SK-N-SH treated with all-trans-retinoic acid at 6 μM for 48 hours (cell line): ENCODE data around the gene DHX16.

Experiments
- ATAC-seq: fragments of 200-7000 bp; cut with Tn5 transposase; 3 replicates; pipeline ENCODE4 v1.9.1; 2020; ENCODE audit warnings: mild to moderate bottlenecking, moderate library complexity
- ARNTL ChIP-seq: fragments of 450-650 bp; formaldehyde crosslinking; IDR thresholded peaks from 2 replicates; pipeline ENCODE4 v1.5.0; 2020; ENCODE audit warnings: low read depth, mild to moderate bottlenecking, moderate library complexity, borderline replicate concordance
- CSDC2 ChIP-seq: fragments of 250-450 bp; sonication (Bioruptor Pico); IDR thresholded peaks from 2 replicates; pipeline ENCODE4 v1.5.0; 2020; ENCODE audit warnings: mild to moderate bottlenecking, moderate library complexity
- ESRRG ChIP-seq: fragments of 250-450 bp; sonication (Bioruptor Pico); IDR thresholded peaks from 2 replicates; pipeline ENCODE4 v1.6.1; 2021; ENCODE audit warnings: mild to moderate bottlenecking
- GLIS3 ChIP-seq: fragments of 250-450 bp; sonication (Bioruptor Pico); IDR thresholded peaks from 2 replicates; pipeline ENCODE4 v1.5.0; 2020; ENCODE audit warnings: mild to moderate bottlenecking, moderate library complexity
- OSR1 ChIP-seq: fragments of 250-450 bp; sonication (Bioruptor Pico); IDR thresholded peaks from 2 replicates; pipeline ENCODE4 v1.8.0; 2022; ENCODE audit warnings: moderate library complexity, mild to moderate bottlenecking, inconsistent platforms
- PPARA ChIP-seq: fragments of 250-450 bp; sonication (Bioruptor Pico); IDR thresholded peaks from 2 replicates; pipeline ENCODE4 v1.5.0; 2020; ENCODE audit warnings: mild to moderate bottlenecking, borderline replicate concordance
- RARB ChIP-seq: fragments of 250-450 bp; sonication (Bioruptor Pico); IDR thresholded peaks from 2 replicates; pipeline ENCODE4 v1.8.0; 2021; ENCODE audit warnings: mild to moderate bottlenecking, moderate library complexity
- SNAI2 ChIP-seq: fragments of 250-450 bp; sonication (Bioruptor Pico); IDR thresholded peaks from 2 replicates; pipeline ENCODE4 v1.5.0; 2020; ENCODE audit warnings: mild to moderate bottlenecking, moderate library complexity
- TCF4 ChIP-seq: fragments of 250-450 bp; sonication (Bioruptor Pico); IDR thresholded peaks from 2 replicates; pipeline ENCODE4 v1.8.0; 2021; ENCODE audit warnings: mild to moderate bottlenecking, moderate library complexity, borderline replicate concordance
- TOX ChIP-seq: fragments of 250-450 bp; sonication (Bioruptor Pico); IDR thresholded peaks from 2 replicates; pipeline ENCODE4 v1.8.0; 2021; ENCODE audit warnings: mild to moderate bottlenecking, moderate library complexity, borderline replicate concordance
- ZC3H10 ChIP-seq: fragments of 250-450 bp; sonication (Bioruptor Pico); IDR thresholded peaks from 2 replicates; pipeline ENCODE4 v1.5.1; 2021; ENCODE audit warnings: mild to moderate bottlenecking, moderate library complexity
- ZFP30 ChIP-seq: fragments of 450-650 bp; formaldehyde crosslinking; IDR thresholded peaks from 2 replicates; pipeline ENCODE4 v1.5.0; 2022; ENCODE audit warnings: mild to moderate bottlenecking, moderate library complexity
- ZNF565 ChIP-seq: fragments of 450-650 bp; formaldehyde crosslinking; conservative IDR thresholded peaks from 2 replicates; pipeline ENCODE4 v1.5.0; 2020; ENCODE audit warnings: low read depth, mild to moderate bottlenecking, moderate library complexity
- ZNF70 ChIP-seq: fragments of 450-650 bp; formaldehyde crosslinking; IDR thresholded peaks from 2 replicates; pipeline ENCODE4 v1.5.0; 2020; ENCODE audit warnings: mild to moderate bottlenecking, moderate library complexity
- ZNF8 ChIP-seq: fragments of 450-650 bp; formaldehyde crosslinking; IDR thresholded peaks from 2 replicates; pipeline ENCODE4 v1.5.0; 2020; ENCODE audit warnings: mild to moderate bottlenecking, moderate library complexity
- TF ChIP-seq, protein P1 (sequence below): fragments of 250-450 bp; sonication (Bioruptor Pico); IDR thresholded peaks from 2 replicates; pipeline ENCODE4 v1.5.1; 2020; ENCODE audit warnings: low read depth, mild to moderate bottlenecking, moderate library complexity
- TF ChIP-seq, protein P2 (sequence below): fragments of 250-450 bp; sonication (Bioruptor Pico); IDR thresholded peaks from 2 replicates; pipeline ENCODE4 v1.8.0; 2020; ENCODE audit warnings: mild to moderate bottlenecking, moderate library complexity, borderline replicate concordance
- TF ChIP-seq, protein P3 (sequence below): fragments of 250-450 bp; sonication (Bioruptor Pico); IDR thresholded peaks from 2 replicates; pipeline ENCODE4 v1.5.0; 2020; ENCODE audit warnings: mild to moderate bottlenecking, moderate library complexity
- TF ChIP-seq, protein P4 (sequence below): fragments of 250-450 bp; sonication (Bioruptor Pico); IDR thresholded peaks from 2 replicates; pipeline ENCODE4 v1.8.0; 2021; ENCODE audit warnings: low read depth, mild to moderate bottlenecking, moderate library complexity, borderline replicate concordance

The DHX16 gene

GRCh38 chr6:30644769-30645168 is 28.0 kb downstream of the DHX16 start (continued):
- TF ChIP-seq, protein P1, sequence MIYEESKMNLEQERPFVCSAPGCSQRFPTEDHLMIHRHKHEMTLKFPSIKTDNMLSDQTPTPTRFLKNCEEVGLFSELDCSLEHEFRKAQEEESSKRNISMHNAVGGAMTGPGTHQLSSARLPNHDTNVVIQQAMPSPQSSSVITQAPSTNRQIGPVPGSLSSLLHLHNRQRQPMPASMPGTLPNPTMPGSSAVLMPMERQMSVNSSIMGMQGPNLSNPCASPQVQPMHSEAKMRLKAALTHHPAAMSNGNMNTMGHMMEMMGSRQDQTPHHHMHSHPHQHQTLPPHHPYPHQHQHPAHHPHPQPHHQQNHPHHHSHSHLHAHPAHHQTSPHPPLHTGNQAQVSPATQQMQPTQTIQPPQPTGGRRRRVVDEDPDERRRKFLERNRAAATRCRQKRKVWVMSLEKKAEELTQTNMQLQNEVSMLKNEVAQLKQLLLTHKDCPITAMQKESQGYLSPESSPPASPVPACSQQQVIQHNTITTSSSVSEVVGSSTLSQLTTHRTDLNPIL (CRISPR knock-in tag) = no peak
- no peak for TF ChIP-seq ZNF8 (CRISPR knock-in tag)
- no peak for TF ChIP-seq ZC3H10 (CRISPR knock-in tag)
- TF ChIP-seq CSDC2 (CRISPR knock-in tag) = no peak
- no peak for TF ChIP-seq ARNTL (CRISPR knock-in tag)
- TF ChIP-seq, protein P2, sequence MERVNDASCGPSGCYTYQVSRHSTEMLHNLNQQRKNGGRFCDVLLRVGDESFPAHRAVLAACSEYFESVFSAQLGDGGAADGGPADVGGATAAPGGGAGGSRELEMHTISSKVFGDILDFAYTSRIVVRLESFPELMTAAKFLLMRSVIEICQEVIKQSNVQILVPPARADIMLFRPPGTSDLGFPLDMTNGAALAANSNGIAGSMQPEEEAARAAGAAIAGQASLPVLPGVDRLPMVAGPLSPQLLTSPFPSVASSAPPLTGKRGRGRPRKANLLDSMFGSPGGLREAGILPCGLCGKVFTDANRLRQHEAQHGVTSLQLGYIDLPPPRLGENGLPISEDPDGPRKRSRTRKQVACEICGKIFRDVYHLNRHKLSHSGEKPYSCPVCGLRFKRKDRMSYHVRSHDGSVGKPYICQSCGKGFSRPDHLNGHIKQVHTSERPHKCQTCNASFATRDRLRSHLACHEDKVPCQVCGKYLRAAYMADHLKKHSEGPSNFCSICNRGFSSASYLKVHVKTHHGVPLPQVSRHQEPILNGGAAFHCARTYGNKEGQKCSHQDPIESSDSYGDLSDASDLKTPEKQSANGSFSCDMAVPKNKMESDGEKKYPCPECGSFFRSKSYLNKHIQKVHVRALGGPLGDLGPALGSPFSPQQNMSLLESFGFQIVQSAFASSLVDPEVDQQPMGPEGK = no peak

GRCh38 chr6:30643656-30644055 is 29.1 kb downstream of the DHX16 start:
- no peak for ATAC-seq
- TF ChIP-seq OSR1 (no peak), GLIS3 (CRISPR knock-in tag) (no peak), ZNF70 (CRISPR knock-in tag) (no peak), SNAI2 (CRISPR knock-in tag) (no peak), TOX (no peak), RARB (no peak), ZC3H10 (CRISPR knock-in tag) (no peak), ZNF8 (CRISPR knock-in tag) (no peak), PPARA (CRISPR knock-in tag) (no peak), ZFP30 (no peak)
- TF ChIP-seq, protein P3, sequence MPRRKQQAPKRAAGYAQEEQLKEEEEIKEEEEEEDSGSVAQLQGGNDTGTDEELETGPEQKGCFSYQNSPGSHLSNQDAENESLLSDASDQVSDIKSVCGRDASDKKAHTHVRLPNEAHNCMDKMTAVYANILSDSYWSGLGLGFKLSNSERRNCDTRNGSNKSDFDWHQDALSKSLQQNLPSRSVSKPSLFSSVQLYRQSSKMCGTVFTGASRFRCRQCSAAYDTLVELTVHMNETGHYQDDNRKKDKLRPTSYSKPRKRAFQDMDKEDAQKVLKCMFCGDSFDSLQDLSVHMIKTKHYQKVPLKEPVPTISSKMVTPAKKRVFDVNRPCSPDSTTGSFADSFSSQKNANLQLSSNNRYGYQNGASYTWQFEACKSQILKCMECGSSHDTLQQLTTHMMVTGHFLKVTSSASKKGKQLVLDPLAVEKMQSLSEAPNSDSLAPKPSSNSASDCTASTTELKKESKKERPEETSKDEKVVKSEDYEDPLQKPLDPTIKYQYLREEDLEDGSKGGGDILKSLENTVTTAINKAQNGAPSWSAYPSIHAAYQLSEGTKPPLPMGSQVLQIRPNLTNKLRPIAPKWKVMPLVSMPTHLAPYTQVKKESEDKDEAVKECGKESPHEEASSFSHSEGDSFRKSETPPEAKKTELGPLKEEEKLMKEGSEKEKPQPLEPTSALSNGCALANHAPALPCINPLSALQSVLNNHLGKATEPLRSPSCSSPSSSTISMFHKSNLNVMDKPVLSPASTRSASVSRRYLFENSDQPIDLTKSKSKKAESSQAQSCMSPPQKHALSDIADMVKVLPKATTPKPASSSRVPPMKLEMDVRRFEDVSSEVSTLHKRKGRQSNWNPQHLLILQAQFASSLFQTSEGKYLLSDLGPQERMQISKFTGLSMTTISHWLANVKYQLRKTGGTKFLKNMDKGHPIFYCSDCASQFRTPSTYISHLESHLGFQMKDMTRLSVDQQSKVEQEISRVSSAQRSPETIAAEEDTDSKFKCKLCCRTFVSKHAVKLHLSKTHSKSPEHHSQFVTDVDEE = no peak
- TF ChIP-seq, protein P4, sequence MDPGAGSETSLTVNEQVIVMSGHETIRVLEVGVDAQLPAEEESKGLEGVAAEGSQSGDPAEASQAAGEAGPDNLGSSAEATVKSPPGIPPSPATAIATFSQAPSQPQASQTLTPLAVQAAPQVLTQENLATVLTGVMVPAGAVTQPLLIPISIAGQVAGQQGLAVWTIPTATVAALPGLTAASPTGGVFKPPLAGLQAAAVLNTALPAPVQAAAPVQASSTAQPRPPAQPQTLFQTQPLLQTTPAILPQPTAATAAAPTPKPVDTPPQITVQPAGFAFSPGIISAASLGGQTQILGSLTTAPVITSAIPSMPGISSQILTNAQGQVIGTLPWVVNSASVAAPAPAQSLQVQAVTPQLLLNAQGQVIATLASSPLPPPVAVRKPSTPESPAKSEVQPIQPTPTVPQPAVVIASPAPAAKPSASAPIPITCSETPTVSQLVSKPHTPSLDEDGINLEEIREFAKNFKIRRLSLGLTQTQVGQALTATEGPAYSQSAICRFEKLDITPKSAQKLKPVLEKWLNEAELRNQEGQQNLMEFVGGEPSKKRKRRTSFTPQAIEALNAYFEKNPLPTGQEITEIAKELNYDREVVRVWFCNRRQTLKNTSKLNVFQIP (CRISPR knock-in tag) = no peak
- TF ChIP-seq, protein P2 = no peak

DNA sequence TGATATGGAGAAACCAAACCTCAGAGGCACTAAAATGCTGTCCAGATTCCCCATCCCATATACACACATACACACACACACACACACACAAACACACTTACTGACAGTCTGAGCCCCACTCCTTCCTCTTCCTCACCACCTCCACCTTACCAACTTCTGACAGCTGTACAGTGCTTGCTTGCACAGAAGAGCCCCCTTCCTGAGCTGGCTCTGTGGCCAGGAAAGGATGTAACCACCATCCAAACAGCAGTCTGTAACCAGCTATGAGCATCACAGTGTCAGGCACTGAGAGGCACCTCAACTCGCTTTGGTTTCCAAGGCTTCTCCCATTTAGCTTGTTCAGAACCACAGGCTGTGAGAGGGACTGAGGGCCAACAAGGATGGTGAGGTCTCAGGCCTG is 31.8 kb downstream of the DHX16 start:
- ATAC-seq = no peak
- TF ChIP-seq CSDC2 (CRISPR knock-in tag) (no peak), GLIS3 (CRISPR knock-in tag) (no peak), OSR1 (no peak), PPARA (CRISPR knock-in tag) (no peak), RARB (no peak), ZC3H10 (CRISPR knock-in tag) (no peak), ESRRG (CRISPR knock-in tag) (no peak), ZFP30 (no peak), TOX (no peak), TCF4 (CRISPR knock-in tag) (no peak), ZNF70 (CRISPR knock-in tag) (no peak), ZNF565 (CRISPR knock-in tag) (no peak), SNAI2 (CRISPR knock-in tag) (no peak)
- TF ChIP-seq, protein P1 (CRISPR knock-in tag) = no peak
- TF ChIP-seq, protein P4 (CRISPR knock-in tag) = no peak
- TF ChIP-seq, protein P2 = no peak
